Esophagus (tissue), 2 donors: ENCODE data around the gene VMAC. TPM values are rescaled to one million over a fixed set of nuclear protein-coding genes. Genes with fewer than 3 reads are reported as not detected.

ENCODE experiments used
- H3K27ac ChIP-seq, 2 donors: one replicate each; pipeline ENCODE4 v1.5.1; 2013; ENCODE audit warnings: low read depth in 2 of 2, mild to moderate bottlenecking in 2 of 2, inconsistent platforms in 1 of 2, low read length in 1 of 2, moderate library complexity in 1 of 2
- H3K27me3 ChIP-seq, 2 donors: one replicate each; pipeline ENCODE4 v1.6.1; 2013; ENCODE audit warnings: low read length in 2 of 2, control low read depth in 1 of 2, mild to moderate bottlenecking in 1 of 2; ENCODE audit not compliant: insufficient read depth in 2 of 2, control insufficient read depth in 1 of 2
- H3K36me3 ChIP-seq, 2 donors: one replicate each; pipeline ENCODE4 v1.6.1; 2013; ENCODE audit warnings: low read length in 1 of 2; ENCODE audit not compliant: control insufficient read depth in 2 of 2, insufficient read depth in 2 of 2
- H3K4me1 ChIP-seq, 2 donors: one replicate each; pipeline ENCODE4 v1.6.1; 2013; ENCODE audit warnings: low read length in 1 of 2; ENCODE audit not compliant: control insufficient read depth in 2 of 2, insufficient read depth in 2 of 2
- H3K4me3 ChIP-seq, 2 donors: one replicate each; pipeline ENCODE4 v1.5.1; 2013; ENCODE audit warnings: low read length in 2 of 2, mild to moderate bottlenecking in 2 of 2, low read depth in 1 of 2, moderate library complexity in 1 of 2
- H3K9me3 ChIP-seq, 2 donors: one replicate each; pipeline ENCODE4 v1.6.1; 2013; ENCODE audit warnings: mild to moderate bottlenecking in 2 of 2, low read depth in 1 of 2, low read length in 1 of 2, moderate library complexity in 1 of 2; ENCODE audit not compliant: control insufficient read depth in 2 of 2, insufficient read depth in 1 of 2
- WGBS, 2 donors: extraction: QIAGEN DNeasy Blood & Tissue Kit; methylation state at CpG; one replicate each; pipeline ENCODE4 v1.1.7; 2013; 5-methylcytosine and 5-hydroxymethylcytosine counted together
- polyA plus RNA-seq, 2 donors: library from polyadenylated mRNA; stranded (reverse); fragments of 200-250 nt; gene quantifications; one replicate each; pipeline ENCODE4 v1.2.3, GENCODE V29; 2013
- donor health status: healthy with polysubstance abuse.
- donor health status: Bipolar disorder and iron deficiency.

VMAC gene
- polyA plus RNA-seq, 2 donors = 3.4 to 7.9 TPM

DNA sequence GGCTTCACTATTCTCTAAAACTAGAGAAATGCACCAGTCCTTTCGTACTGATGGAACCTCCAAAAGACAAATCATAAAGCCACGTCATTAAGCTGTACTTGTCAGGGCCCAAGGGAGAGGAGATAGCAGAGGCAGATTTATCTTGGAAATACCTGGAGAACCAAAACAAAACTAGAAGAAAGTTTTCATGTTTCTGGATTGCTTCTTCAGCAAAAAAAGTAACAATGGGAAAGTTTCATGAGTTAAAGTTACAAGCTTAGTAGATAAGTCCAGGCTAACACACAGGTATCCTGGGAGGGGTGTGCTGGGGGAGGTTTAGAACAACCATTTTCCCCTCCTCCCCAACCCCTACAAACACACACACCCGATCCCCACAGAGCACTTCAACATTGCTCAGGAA lies 51.7 kb downstream of the VMAC start:
- peaks cover 21 to 32% of the 10 kb centered on the region in 2 donors for H3K4me1 ChIP-seq
- no peaks in the 10 kb centered on the region for H3K9me3 ChIP-seq
- no peak overlapping the region for H3K27ac ChIP-seq
- 63 to 79% methylated on average over 3 of the region's 3 CpGs for WGBS, 2 donors
- H3K4me3 ChIP-seq = no peak overlapping the region
- no peaks in the 10 kb centered on the region for H3K27me3 ChIP-seq
- H3K36me3 ChIP-seq = peaks cover 0 to 7% of the 10 kb centered on the region in 2 donors

DNA sequence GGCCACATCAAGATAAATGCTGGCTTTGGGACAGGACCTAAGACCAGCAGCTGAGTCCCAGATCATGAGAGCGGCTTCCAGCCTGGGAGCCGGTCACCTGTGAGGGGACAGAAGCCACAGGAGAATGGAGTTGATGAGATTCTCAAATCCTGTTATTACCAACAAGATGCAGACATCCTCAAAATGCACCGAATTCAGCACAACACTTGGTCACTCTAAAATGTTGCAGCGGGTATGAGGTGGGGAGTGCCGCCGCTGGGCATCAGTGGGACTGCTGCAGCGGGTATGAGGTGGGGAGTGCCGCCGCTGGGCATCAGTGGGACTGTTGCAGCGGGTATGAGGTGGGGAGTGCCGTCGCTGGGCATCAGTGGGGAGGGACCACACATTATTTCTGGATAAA lies 52.1 kb downstream of the VMAC start:
- Histone ChIP-seq H3K27me3 (no peaks in the 10 kb centered on the region), H3K4me3 (no peak overlapping the region), H3K4me1 (peaks cover 18 to 29% of the 10 kb centered on the region in 2 donors), H3K36me3 (peaks cover 0 to 7% of the 10 kb centered on the region in 2 donors), H3K9me3 (no peaks in the 10 kb centered on the region), H3K27ac (no peak overlapping the region)
- WGBS, 2 donors = 86 to 94% methylated on average over 12 of the region's 12 CpGs

DNA sequence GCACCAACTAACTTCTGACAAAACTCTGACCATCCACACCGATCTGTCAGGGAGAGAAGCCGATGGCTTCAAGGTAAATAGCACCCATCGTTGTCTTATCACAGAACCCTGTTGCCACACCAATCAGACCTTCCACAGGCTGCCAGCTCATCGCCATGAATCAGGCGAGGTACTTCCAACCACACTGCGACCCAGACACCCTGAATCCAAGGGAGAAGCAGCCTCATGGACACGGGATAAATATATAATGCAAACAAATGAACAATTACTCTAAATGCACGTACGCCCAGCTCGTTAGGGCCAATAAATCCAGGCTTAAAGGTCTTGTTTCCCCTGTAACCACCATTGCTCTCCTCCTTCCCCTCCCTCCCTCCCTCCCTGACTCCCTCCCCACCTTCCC lies 52.5 kb downstream of the VMAC start:
- H3K36me3 ChIP-seq = peaks cover 0 to 7% of the 10 kb centered on the region in 2 donors
- no peaks in the 10 kb centered on the region for H3K9me3 ChIP-seq
- WGBS, 2 donors = 68 to 76% methylated on average over 10 of the region's 10 CpGs
- H3K4me3 ChIP-seq = no peak overlapping the region
- H3K27ac ChIP-seq = no peak overlapping the region
- peaks cover 18 to 30% of the 10 kb centered on the region in 2 donors for H3K4me1 ChIP-seq
- H3K27me3 ChIP-seq = no peaks in the 10 kb centered on the region

DNA sequence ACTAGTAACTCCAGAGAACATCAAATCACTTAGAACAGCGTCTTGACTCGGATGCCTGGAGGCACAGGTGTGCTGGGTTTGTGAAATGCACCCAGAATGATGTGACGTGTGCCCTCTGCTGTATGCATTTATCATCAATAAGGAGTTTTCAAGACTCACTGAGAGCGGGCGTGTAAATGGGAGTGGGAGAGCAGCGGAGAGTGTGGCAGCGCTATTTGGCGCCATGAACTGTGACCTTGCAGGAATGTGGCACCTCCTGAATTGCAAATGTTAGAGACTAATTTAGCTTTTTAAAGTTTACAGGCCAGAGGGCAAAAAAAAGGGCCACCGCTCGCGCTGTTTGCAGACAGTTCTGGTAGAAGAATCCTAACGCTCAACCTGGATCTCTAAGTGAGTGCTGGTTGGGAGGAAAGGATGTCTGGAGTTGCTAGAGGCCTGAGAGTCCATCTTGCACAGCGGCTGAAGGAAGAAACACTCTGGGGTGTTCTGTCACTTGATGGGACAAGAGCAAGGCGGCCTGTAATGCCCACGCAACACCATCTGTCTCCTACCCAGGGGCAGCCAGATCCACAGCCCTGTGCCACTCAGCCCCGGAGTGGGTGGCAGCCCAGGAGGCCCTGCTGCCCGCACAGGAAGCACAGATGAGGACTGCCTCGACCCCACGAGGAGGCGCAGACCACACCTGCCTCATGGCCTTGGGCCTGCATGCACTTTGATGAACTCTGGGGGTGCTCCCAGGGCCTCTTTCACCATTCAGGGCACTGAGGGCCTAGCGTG lies 53.6 kb downstream of the VMAC start:
- WGBS, 2 donors = 78 to 81% methylated on average over 21 of the region's 21 CpGs
- H3K27ac ChIP-seq = no peak overlapping the region
- H3K36me3 ChIP-seq = peaks cover 0 to 7% of the 10 kb centered on the region in 2 donors
- no peaks in the 10 kb centered on the region for H3K27me3 ChIP-seq
- no peak overlapping the region for H3K4me3 ChIP-seq
- H3K9me3 ChIP-seq = no peaks in the 10 kb centered on the region
- peaks cover 20 to 34% of the 10 kb centered on the region in 2 donors for H3K4me1 ChIP-seq

DNA sequence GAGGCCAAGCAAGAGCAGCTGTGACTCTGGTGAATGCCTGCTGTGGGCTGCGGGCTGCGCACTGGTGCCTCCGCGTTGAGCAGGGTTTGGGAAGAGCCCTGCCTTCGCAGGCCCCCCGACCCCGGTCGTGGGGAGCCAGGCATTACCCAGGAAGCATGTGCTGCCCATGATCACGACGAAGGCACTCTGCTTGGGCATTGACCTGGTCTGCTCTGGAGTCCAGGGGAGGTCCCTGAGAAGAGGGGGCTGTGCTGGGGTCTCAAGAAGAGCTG lies 54.1 kb downstream of the VMAC start:
- WGBS, 2 donors = 89 to 91% methylated on average over 10 of the region's 10 CpGs
- Histone ChIP-seq H3K36me3 (peaks cover 0 to 7% of the 10 kb centered on the region in 2 donors), H3K27ac (no peak overlapping the region), H3K4me1 (peaks cover 20 to 32% of the 10 kb centered on the region in 2 donors), H3K9me3 (no peaks in the 10 kb centered on the region), H3K4me3 (no peak overlapping the region), H3K27me3 (no peaks in the 10 kb centered on the region)

DNA sequence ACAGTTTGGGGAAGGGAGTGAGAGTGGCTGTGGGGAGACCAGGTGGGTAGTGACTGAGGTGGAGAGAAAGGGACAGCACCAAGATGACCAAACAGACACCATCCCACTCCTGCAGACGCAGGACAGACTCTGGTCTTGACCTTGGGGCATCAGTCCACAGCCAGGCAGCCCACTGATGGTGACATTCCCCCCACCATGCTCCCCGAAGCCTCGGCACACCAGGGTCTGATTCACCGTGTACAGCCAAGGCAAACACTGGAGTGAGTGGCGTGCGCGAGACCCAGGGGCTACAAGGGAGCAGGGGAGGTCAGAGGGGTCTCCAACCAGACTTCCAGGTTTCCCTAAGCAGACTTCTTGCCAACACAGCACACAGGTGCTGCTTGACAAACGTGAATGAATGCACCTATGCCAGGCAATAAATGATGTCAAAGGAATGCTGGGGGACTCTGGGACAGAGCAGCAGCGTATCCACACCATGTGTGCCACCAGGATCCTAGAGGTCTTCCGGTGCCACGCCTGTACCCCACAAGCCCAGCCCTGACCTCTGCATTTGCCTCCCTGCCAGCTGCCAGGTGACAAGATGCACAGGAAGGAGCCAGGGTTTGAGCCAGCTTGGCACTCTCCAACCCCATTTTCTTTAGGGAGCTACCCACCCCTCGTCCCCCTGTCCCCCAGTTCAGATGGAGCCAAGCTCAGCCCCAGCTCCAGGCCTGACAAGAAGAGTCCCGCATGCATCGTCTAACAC lies 54.8 kb downstream of the VMAC start:
- Histone ChIP-seq H3K9me3 (no peaks in the 10 kb centered on the region), H3K4me3 (no peak overlapping the region), H3K27ac (no peak overlapping the region), H3K27me3 (no peaks in the 10 kb centered on the region), H3K4me1 (peaks cover 19 to 30% of the 10 kb centered on the region in 2 donors), H3K36me3 (peaks cover 0 to 9% of the 10 kb centered on the region in 2 donors)
- WGBS, 2 donors = 76 to 82% methylated on average over 14 of the region's 14 CpGs

Other genes with a start within 250 kb of the VMAC start
- 100 to 1,000 TPM in 1 of 2 donors, 10 to 100 TPM in 1; 86.8 to 104 TPM for gene MICOS13, start 224.4 kb upstream of the VMAC start, polyA plus RNA-seq
- gene HSD11B1L, start 223.8 kb upstream of the VMAC start, polyA plus RNA-seq = 1 to 10 TPM; 3.8 to 4.1 TPM
- gene RPL36, start 214.6 kb upstream of the VMAC start, polyA plus RNA-seq = 1,000 to 10,000 TPM; 1,315 to 1,592 TPM
- 10 to 100 TPM; 19.3 to 36.1 TPM for gene LONP1, start 184.7 kb upstream of the VMAC start, polyA plus RNA-seq
- not detected for gene CATSPERD, start 184.2 kb upstream of the VMAC start, polyA plus RNA-seq
- gene PRR22, start 120.1 kb upstream of the VMAC start, polyA plus RNA-seq = 1 to 10 TPM; 3.3 to 8.0 TPM
- 10 to 100 TPM; 32.3 to 53.9 TPM for gene DUS3L, start 113.7 kb upstream of the VMAC start, polyA plus RNA-seq
- gene NRTN, start 99.8 kb upstream of the VMAC start, polyA plus RNA-seq = 1 to 10 TPM; 2.2 to 2.8 TPM
- gene FUT6, start 65.2 kb upstream of the VMAC start, polyA plus RNA-seq = 10 to 100 TPM; 77.6 to 96.5 TPM
- gene FUT3, start 53.4 kb upstream of the VMAC start, polyA plus RNA-seq = 100 to 1,000 TPM; 121 to 183 TPM
- gene FUT5, start 34.3 kb upstream of the VMAC start, polyA plus RNA-seq = not detected
- gene NDUFA11, start 1.1 kb upstream of the VMAC start, polyA plus RNA-seq = 100 to 1,000 TPM; 328 to 390 TPM
- gene CAPS, start 9.4 kb downstream of the VMAC start, polyA plus RNA-seq = 10 to 100 TPM in 1 of 2 donors, 1 to 10 TPM in 1; 8.0 to 18.7 TPM
- 10 to 100 TPM; 25.0 to 34.4 TPM for gene RANBP3, start 73.3 kb downstream of the VMAC start, polyA plus RNA-seq
- gene RFX2, start 205.6 kb downstream of the VMAC start, polyA plus RNA-seq = 1 to 10 TPM; 5.3 to 8.8 TPM
- under 1 TPM in 1 of 2 donors, not detected in 1; 0.12 TPM for gene ACSBG2, start 230.8 kb downstream of the VMAC start, polyA plus RNA-seq